ENCODE data around the gene CEP112.

The CEP112 gene

DNA sequence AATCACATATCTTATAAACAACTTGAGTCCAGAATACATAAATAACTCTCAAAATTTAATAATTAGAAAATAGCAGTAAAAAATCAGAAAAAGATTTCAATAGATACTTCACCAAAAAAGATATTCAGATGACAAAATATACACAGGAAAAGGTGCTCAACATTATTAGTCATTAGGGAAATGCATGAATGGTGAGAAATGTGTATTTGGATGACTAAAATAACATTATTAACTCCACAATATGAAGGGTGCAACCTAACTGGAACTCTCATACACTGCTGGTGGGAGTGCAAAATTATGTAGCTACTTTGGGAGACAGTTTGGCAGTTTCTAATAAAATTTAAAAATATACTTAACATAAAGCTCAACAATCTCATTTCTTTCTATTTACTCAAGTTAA is 368.2 kb downstream of the CEP112 start:
- TF ChIP-seq, protein P1, sequence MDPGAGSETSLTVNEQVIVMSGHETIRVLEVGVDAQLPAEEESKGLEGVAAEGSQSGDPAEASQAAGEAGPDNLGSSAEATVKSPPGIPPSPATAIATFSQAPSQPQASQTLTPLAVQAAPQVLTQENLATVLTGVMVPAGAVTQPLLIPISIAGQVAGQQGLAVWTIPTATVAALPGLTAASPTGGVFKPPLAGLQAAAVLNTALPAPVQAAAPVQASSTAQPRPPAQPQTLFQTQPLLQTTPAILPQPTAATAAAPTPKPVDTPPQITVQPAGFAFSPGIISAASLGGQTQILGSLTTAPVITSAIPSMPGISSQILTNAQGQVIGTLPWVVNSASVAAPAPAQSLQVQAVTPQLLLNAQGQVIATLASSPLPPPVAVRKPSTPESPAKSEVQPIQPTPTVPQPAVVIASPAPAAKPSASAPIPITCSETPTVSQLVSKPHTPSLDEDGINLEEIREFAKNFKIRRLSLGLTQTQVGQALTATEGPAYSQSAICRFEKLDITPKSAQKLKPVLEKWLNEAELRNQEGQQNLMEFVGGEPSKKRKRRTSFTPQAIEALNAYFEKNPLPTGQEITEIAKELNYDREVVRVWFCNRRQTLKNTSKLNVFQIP (CRISPR knock-in tag; IDR thresholded peaks at IDR 0.05; ENCODE audit: borderline replicate concordance, low read depth): no peak
- ATAC-seq: no peak

DNA sequence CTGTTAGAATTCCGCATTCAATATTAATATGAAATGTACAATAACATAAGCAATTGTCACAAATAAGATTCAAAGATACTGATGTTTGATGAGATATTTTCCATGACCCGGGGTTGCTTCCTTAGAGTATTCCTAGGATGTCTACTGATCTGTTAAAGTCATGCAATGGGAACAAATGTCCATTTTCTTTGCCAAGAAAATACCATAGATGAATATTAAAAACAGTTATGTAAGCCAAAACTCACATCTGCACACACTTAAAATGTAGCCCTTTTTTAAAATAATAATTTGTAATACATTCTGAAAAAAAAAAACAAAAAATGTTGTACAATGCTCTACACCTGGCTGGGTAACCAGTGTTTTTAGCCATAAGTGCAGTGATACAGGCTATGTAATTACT is 371.1 kb downstream of the CEP112 start:
- no peak for TF ChIP-seq RARB (CRISPR knock-in tag; IDR thresholded peaks at IDR 0.05)
- TF ChIP-seq GLIS3 (CRISPR knock-in tag; IDR thresholded peaks at IDR 0.05): no peak
- no peak for TF ChIP-seq PPARA (CRISPR knock-in tag; IDR thresholded peaks at IDR 0.05; ENCODE audit: borderline replicate concordance)
- no peak for TF ChIP-seq ESRRG (CRISPR knock-in tag; IDR thresholded peaks at IDR 0.05)
- no peak for TF ChIP-seq ZNF70 (CRISPR knock-in tag; IDR thresholded peaks at IDR 0.05)
- no peak for TF ChIP-seq CSDC2 (CRISPR knock-in tag; IDR thresholded peaks at IDR 0.05)
- TF ChIP-seq ARNTL (CRISPR knock-in tag; IDR thresholded peaks at IDR 0.05; ENCODE audit: borderline replicate concordance, low read depth): no peak
- TF ChIP-seq, protein P1 (CRISPR knock-in tag; IDR thresholded peaks at IDR 0.05; ENCODE audit: borderline replicate concordance, low read depth): no peak
- no peak for TF ChIP-seq ZFP3 (CRISPR knock-in tag; IDR thresholded peaks at IDR 0.05)
- no peak for TF ChIP-seq SNAI2 (CRISPR knock-in tag; IDR thresholded peaks at IDR 0.05)
- no peak for ATAC-seq

DNA sequence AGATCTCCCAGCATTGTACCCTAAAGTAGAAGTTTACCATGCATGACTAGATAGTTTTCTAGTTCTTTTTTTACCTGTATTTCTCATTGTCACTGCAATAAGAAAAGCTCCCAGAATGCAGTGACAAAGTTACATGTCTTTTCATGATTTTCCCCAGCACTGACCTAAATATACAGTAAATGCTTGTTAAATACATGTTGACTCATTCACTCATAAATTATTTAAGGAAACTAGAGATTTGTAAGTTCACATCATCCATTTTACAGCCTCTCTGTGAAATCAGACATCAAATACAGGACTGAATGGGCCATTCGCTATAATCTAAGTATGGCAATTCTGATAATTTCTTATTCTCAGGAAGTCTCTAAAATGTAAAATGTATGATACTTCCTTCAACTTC is 371.6 kb downstream of the CEP112 start:
- no peak for TF ChIP-seq ZC3H10 (CRISPR knock-in tag; IDR thresholded peaks at IDR 0.05)
- no peak for TF ChIP-seq ZFP30 (CRISPR knock-in tag; IDR thresholded peaks at IDR 0.05)
- TF ChIP-seq GLIS3 (CRISPR knock-in tag; IDR thresholded peaks at IDR 0.05): no peak
- TF ChIP-seq ESRRG (CRISPR knock-in tag; IDR thresholded peaks at IDR 0.05): no peak
- TF ChIP-seq BACH2 (CRISPR knock-in tag; IDR thresholded peaks at IDR 0.05; ENCODE audit: borderline replicate concordance): no peak
- TF ChIP-seq, protein P2, sequence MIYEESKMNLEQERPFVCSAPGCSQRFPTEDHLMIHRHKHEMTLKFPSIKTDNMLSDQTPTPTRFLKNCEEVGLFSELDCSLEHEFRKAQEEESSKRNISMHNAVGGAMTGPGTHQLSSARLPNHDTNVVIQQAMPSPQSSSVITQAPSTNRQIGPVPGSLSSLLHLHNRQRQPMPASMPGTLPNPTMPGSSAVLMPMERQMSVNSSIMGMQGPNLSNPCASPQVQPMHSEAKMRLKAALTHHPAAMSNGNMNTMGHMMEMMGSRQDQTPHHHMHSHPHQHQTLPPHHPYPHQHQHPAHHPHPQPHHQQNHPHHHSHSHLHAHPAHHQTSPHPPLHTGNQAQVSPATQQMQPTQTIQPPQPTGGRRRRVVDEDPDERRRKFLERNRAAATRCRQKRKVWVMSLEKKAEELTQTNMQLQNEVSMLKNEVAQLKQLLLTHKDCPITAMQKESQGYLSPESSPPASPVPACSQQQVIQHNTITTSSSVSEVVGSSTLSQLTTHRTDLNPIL (CRISPR knock-in tag; IDR thresholded peaks at IDR 0.05; ENCODE audit: low read depth): no peak
- TF ChIP-seq, protein P1 (CRISPR knock-in tag; IDR thresholded peaks at IDR 0.05; ENCODE audit: borderline replicate concordance, low read depth): no peak
- no peak for ATAC-seq

DNA sequence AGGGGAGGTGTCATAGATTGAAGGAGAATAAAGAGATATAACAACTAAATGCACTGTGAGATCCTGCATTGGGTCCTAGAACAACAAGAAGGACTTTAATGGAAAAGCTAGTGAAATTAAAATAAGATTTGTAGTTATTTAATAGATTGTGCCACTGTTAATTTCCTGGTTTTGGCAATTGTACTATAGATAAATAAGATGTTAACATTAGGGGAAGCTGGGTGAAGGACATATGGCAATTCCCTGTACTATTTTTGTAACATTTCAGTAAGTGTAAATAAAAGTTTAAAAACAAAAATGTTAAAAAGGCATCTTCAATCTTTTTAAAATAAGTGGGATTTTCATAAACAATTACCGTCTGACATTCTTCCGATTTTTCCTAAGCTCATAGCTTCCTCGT is 372.1 kb downstream of the CEP112 start:
- TF ChIP-seq ISL1 (CRISPR knock-in tag; IDR thresholded peaks at IDR 0.05) (no peak), TOX (CRISPR knock-in tag; IDR thresholded peaks at IDR 0.05; ENCODE audit: borderline replicate concordance) (no peak), ARNTL (CRISPR knock-in tag; IDR thresholded peaks at IDR 0.05; ENCODE audit: borderline replicate concordance, low read depth) (no peak), ZNF70 (CRISPR knock-in tag; IDR thresholded peaks at IDR 0.05) (no peak)
- TF ChIP-seq, protein P3, sequence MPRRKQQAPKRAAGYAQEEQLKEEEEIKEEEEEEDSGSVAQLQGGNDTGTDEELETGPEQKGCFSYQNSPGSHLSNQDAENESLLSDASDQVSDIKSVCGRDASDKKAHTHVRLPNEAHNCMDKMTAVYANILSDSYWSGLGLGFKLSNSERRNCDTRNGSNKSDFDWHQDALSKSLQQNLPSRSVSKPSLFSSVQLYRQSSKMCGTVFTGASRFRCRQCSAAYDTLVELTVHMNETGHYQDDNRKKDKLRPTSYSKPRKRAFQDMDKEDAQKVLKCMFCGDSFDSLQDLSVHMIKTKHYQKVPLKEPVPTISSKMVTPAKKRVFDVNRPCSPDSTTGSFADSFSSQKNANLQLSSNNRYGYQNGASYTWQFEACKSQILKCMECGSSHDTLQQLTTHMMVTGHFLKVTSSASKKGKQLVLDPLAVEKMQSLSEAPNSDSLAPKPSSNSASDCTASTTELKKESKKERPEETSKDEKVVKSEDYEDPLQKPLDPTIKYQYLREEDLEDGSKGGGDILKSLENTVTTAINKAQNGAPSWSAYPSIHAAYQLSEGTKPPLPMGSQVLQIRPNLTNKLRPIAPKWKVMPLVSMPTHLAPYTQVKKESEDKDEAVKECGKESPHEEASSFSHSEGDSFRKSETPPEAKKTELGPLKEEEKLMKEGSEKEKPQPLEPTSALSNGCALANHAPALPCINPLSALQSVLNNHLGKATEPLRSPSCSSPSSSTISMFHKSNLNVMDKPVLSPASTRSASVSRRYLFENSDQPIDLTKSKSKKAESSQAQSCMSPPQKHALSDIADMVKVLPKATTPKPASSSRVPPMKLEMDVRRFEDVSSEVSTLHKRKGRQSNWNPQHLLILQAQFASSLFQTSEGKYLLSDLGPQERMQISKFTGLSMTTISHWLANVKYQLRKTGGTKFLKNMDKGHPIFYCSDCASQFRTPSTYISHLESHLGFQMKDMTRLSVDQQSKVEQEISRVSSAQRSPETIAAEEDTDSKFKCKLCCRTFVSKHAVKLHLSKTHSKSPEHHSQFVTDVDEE (CRISPR knock-in tag; IDR thresholded peaks at IDR 0.05): no peak
- ATAC-seq: no peak

DNA sequence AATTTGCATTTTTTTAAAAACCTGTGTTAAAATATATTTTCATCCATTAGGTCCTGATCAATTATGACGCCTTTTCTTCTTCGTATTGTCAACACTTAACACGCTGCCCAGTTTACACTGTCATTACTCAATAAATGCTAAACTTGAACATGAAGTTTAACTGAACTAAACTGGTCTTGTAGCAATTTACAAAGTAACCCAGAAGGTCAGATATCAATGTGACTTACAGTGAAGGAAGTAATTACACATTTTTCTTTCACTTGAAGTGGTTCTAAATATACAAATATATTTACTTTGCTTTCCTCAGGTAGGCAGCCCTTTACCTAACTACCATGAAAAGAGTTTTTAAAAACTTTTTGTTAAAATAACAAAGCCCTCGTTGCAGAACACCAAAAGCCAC is 374.0 kb downstream of the CEP112 start:
- ATAC-seq: no peak
- TF ChIP-seq BACH2 (CRISPR knock-in tag; IDR thresholded peaks at IDR 0.05; ENCODE audit: borderline replicate concordance) (no peak), ZNF70 (CRISPR knock-in tag; IDR thresholded peaks at IDR 0.05) (no peak), OSR1 (CRISPR knock-in tag; IDR thresholded peaks at IDR 0.05) (no peak), ZFP3 (CRISPR knock-in tag; IDR thresholded peaks at IDR 0.05) (no peak), ISL1 (CRISPR knock-in tag; IDR thresholded peaks at IDR 0.05) (no peak), CSDC2 (CRISPR knock-in tag; IDR thresholded peaks at IDR 0.05) (no peak)
- TF ChIP-seq, protein P4, sequence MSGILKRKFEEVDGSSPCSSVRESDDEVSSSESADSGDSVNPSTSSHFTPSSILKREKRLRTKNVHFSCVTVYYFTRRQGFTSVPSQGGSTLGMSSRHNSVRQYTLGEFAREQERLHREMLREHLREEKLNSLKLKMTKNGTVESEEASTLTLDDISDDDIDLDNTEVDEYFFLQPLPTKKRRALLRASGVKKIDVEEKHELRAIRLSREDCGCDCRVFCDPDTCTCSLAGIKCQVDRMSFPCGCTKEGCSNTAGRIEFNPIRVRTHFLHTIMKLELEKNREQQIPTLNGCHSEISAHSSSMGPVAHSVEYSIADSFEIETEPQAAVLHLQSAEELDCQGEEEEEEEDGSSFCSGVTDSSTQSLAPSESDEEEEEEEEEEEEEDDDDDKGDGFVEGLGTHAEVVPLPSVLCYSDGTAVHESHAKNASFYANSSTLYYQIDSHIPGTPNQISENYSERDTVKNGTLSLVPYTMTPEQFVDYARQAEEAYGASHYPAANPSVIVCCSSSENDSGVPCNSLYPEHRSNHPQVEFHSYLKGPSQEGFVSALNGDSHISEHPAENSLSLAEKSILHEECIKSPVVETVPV (CRISPR knock-in tag; IDR thresholded peaks at IDR 0.05): no peak
- TF ChIP-seq, protein P3 (CRISPR knock-in tag; IDR thresholded peaks at IDR 0.05): no peak
